Effector memory CD4-positive, alpha-beta T cell (primary cell): ENCODE results near the gene SERPINB2.

Experiments used
- DNase-seq, 3 donors: peaks; one replicate each; pipeline ENCODE4 v3.0.0-alpha.2; 2020
- H3K27ac ChIP-seq: 2 replicates; pipeline ENCODE4 v1.7.0; 2013; ENCODE audit warnings: mild to moderate bottlenecking, low read length, moderate library complexity; ENCODE audit not compliant: insufficient read depth, poor library complexity, severe bottlenecking
- H3K27me3 ChIP-seq: replicated peaks from 2 replicates; pipeline ENCODE4 v1.7.0; 2013; ENCODE audit warnings: mild to moderate bottlenecking, low read length; ENCODE audit not compliant: insufficient read depth, control insufficient read depth, poor library complexity, severe bottlenecking
- H3K36me3 ChIP-seq: 2 replicates; pipeline ENCODE4 v1.7.0; 2013; ENCODE audit warnings: mild to moderate bottlenecking, low read length, moderate library complexity; ENCODE audit not compliant: control insufficient read depth, insufficient read depth
- H3K4me1 ChIP-seq: 2 replicates; pipeline ENCODE4 v1.7.0; 2013; ENCODE audit warnings: low read length, mild to moderate bottlenecking; ENCODE audit not compliant: control insufficient read depth, insufficient read depth, poor library complexity, severe bottlenecking
- H3K4me3 ChIP-seq: 2 replicates; pipeline ENCODE4 v1.7.0; 2013; ENCODE audit warnings: low read length, low read depth, mild to moderate bottlenecking; ENCODE audit not compliant: insufficient read depth, poor library complexity, severe bottlenecking
- H3K9me3 ChIP-seq: 2 replicates; pipeline ENCODE4 v1.7.0; 2013; ENCODE audit warnings: mild to moderate bottlenecking, low read length, moderate library complexity; ENCODE audit not compliant: control insufficient read depth
- total RNA-seq, 3 donors: gene quantifications; one replicate each; lab custom pipeline; 2026; lab: John Stamatoyannopoulos, UW

Gene SERPINB2
- 0 reads per million in 3 donors for total RNA-seq

- no peaks in the 10 kb centered on the region for H3K9me3 ChIP-seq
- H3K27me3 ChIP-seq, result no peaks in the 10 kb centered on the region
- no peaks in the 10 kb centered on the region for H3K36me3 ChIP-seq
- DNase-seq, result no peak
- no peak within 1 kb of the TSS for H3K4me3 ChIP-seq
- no peaks in the 10 kb centered on the region for H3K4me1 ChIP-seq
- no peak within 1 kb of the TSS for H3K27ac ChIP-seq
These were observed at the start of gene SERPINB2 for GRCh38 chr18:63887424-63887823. Gene SERPINB2 (plus strand): TSS chr18:63887705. CDS start chr18:63891445, 3,740 bp downstream.

- Histone ChIP-seq H3K4me3 (no peak overlapping the region), H3K27ac (no peak overlapping the region), H3K36me3 (no peaks in the 10 kb centered on the region), H3K4me1 (no peaks in the 10 kb centered on the region), H3K9me3 (no peaks in the 10 kb centered on the region), H3K27me3 (no peaks in the 10 kb centered on the region)
- no peak for DNase-seq
These were observed 44.5 kb upstream of the SERPINB2 start for GRCh38 chr18:63843008-63843407.

DNA sequence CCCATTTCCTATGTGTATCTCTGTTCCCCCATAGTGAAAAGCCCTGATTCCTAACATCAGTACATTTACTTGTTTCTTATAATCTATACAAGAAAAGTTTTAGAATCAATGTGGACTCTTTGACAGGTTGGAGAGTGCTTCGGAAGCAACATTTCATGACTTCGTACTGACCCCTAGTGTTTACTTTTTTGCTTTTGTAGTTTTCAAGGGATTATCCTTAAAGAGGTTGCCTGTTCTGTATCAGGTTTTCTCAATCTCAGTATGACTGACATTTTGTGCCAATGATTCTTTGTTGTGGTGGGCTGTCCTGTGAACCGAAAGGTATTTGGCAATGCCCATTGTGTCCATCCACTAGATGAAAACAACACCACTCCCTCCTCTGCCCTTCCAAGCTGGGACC is 43.3 kb upstream of the SERPINB2 start:
- Histone ChIP-seq H3K4me3 (no peak overlapping the region), H3K27me3 (no peaks in the 10 kb centered on the region), H3K27ac (no peak overlapping the region), H3K4me1 (no peaks in the 10 kb centered on the region), H3K36me3 (no peaks in the 10 kb centered on the region), H3K9me3 (no peaks in the 10 kb centered on the region)
- no peak for DNase-seq

DNA sequence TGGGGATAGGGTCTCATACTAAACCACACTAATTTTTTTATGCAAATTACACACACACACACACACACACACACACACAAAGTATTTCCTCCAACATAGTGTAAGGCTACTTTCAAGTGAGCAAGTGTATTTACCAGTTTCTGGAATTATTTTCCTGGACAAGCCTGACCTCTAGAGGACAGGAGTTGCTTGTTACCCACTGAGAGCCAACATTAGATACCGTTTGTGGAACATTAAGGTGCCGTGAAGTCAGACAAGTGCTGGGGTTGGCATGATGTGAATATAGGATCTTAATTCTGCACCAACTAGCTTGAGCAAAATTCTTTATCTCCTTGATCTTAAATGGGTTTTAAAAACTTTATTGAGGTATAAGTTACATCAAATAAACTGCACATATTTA is 39.3 kb upstream of the SERPINB2 start:
- Histone ChIP-seq H3K4me3 (no peak overlapping the region), H3K27me3 (no peaks in the 10 kb centered on the region)
- no peak for DNase-seq

DNA sequence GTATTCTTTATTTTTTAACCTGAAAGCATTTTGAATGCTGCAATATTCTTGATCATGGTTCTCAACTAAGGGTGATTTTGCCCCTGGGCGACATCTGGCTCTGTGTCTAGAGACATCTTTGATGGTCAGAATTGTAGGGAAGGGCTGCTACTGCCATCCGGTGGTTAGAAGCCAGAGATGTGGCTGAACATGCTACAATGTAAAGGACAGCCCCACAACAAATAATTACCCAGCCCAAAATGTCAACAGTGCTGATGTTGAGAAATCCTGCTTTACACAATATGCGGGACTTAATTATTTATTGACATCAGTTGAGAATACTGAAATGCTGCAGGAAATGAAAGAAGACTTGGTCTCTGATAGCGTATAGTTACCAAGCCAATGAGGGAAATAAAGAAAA is 37.5 kb upstream of the SERPINB2 start:
- Histone ChIP-seq H3K4me3 (no peak overlapping the region), H3K27ac (no peak overlapping the region), H3K9me3 (no peaks in the 10 kb centered on the region), H3K27me3 (no peaks in the 10 kb centered on the region), H3K4me1 (no peaks in the 10 kb centered on the region), H3K36me3 (no peaks in the 10 kb centered on the region)
- DNase-seq, result no peak

More for the DNA sequence above, 39.3 kb upstream of the SERPINB2 start:
- Histone ChIP-seq H3K9me3 (no peaks in the 10 kb centered on the region), H3K36me3 (no peaks in the 10 kb centered on the region), H3K27ac (no peak overlapping the region), H3K4me1 (no peaks in the 10 kb centered on the region)

- H3K27ac ChIP-seq, result no peak overlapping the region
- H3K4me3 ChIP-seq, result no peak overlapping the region
These were observed 36.9 kb upstream of the SERPINB2 start for GRCh38 chr18:63850636-63851035.

GRCh38 chr18:63858456-63858855 is 29.0 kb upstream of the SERPINB2 start:
- Histone ChIP-seq H3K27ac (no peak overlapping the region), H3K9me3 (no peaks in the 10 kb centered on the region), H3K36me3 (no peaks in the 10 kb centered on the region), H3K4me3 (no peak overlapping the region), H3K4me1 (no peaks in the 10 kb centered on the region), H3K27me3 (no peaks in the 10 kb centered on the region)
- no peak for DNase-seq

More at GRCh38 chr18:63850636-63851035, 36.9 kb upstream of the SERPINB2 start:
- Histone ChIP-seq H3K36me3 (no peaks in the 10 kb centered on the region), H3K9me3 (no peaks in the 10 kb centered on the region), H3K27me3 (no peaks in the 10 kb centered on the region), H3K4me1 (no peaks in the 10 kb centered on the region)
- no peak for DNase-seq

- Histone ChIP-seq H3K4me3 (no peak overlapping the region), H3K27ac (no peak overlapping the region), H3K27me3 (no peaks in the 10 kb centered on the region), H3K9me3 (no peaks in the 10 kb centered on the region), H3K4me1 (no peaks in the 10 kb centered on the region), H3K36me3 (no peaks in the 10 kb centered on the region)
- DNase-seq, result no peak
These were observed 27.6 kb upstream of the SERPINB2 start for GRCh38 chr18:63859781-63860475.

- H3K36me3 ChIP-seq, result no peaks in the 10 kb centered on the region
- no peaks in the 10 kb centered on the region for H3K4me1 ChIP-seq
- H3K4me3 ChIP-seq, result no peak overlapping the region
- no peaks in the 10 kb centered on the region for H3K27me3 ChIP-seq
- H3K27ac ChIP-seq, result no peak overlapping the region
- DNase-seq, result no peak
- no peaks in the 10 kb centered on the region for H3K9me3 ChIP-seq
These were observed 27.0 kb upstream of the SERPINB2 start for GRCh38 chr18:63860531-63860930.

- H3K4me3 ChIP-seq, result no peak overlapping the region
- no peaks in the 10 kb centered on the region for H3K36me3 ChIP-seq
- H3K9me3 ChIP-seq, result no peaks in the 10 kb centered on the region
- no peak for DNase-seq
- H3K4me1 ChIP-seq, result no peaks in the 10 kb centered on the region
- no peak overlapping the region for H3K27ac ChIP-seq
- no peaks in the 10 kb centered on the region for H3K27me3 ChIP-seq
These were observed 20.0 kb upstream of the SERPINB2 start for GRCh38 chr18:63867368-63868125.
